HCT116 (cell line): ENCODE data around the gene CLASP2. TPM values are rescaled to one million over a fixed set of nuclear protein-coding genes. Genes with fewer than 3 reads are reported as not detected.

Source experiments
- ATAC-seq: fragments of 200-7000 bp; cut with Tn5 transposase; 2 replicates; pipeline ENCODE4 v1.9.1; 2020; ENCODE audit warnings: mild to moderate bottlenecking, moderate library complexity
- BruUV-seq: library from RNA; stranded (reverse); fragments of 400-500 nt; replicated peaks from 2 replicates; lab custom pipeline; 2021; lab: Mats Ljungman, UMichigan
- CTCF ChIA-PET: fragments of 300-600 bp; sonication (Branson Sonifier 250); formaldehyde crosslinking; loops from one replicate; lab custom pipeline; 2021; ENCODE audit warnings: antibody characterized with exemption; lab: Charles Lee
- POLR2A ChIA-PET: fragments of 300-600, 350-600 bp; sonication (Branson Sonifier 250); formaldehyde crosslinking; loops from one replicate; lab custom pipeline; 2021; ENCODE audit warnings: antibody characterized with exemption; lab: Charles Lee
- RAD21 ChIA-PET, 2 experiments: fragments of 300-600 bp; sonication (Branson Sonifier 250); formaldehyde crosslinking; loops; one replicate each; lab custom pipeline; 2023; ENCODE audit warnings: low total read pairs in 2 of 2; ENCODE audit not compliant: uncharacterized antibody in 2 of 2, unreplicated experiment in 2 of 2, low non-redundant PET in 1 of 2; lab: Charles Lee
- DNase-seq: peaks from one replicate; pipeline ENCODE4 v3.0.0-alpha.2; 2010; ENCODE audit warnings: low read depth, low spot score
- H2AFZ ChIP-seq: fragments of 200-600 bp; shearing (Covaris generic), sonication (generic); 2 replicates; pipeline ENCODE4 v1.6.1; 2017; ENCODE audit warnings: low read depth, mixed run types, mixed read lengths, antibody characterized with exemption, low read length; ENCODE audit not compliant: poor library complexity, severe bottlenecking
- H3K27ac ChIP-seq: 2 replicates; pipeline ENCODE4 v1.5.1; 2012; ENCODE audit warnings: low read depth, low read length
- H3K27me3 ChIP-seq: fragments of 200-600 bp; sonication (generic); 2 replicates; pipeline ENCODE4 v1.6.1; 2016; ENCODE audit warnings: mixed run types, low read length, mixed read lengths; ENCODE audit not compliant: insufficient read depth
- H3K36me3 ChIP-seq, 2 experiments: fragments of 200-500 bp in 1 of 2; fragments of 200-600 bp in 1 of 2; sonication (Bioruptor generic) in 1 of 2; sonication (generic) in 1 of 2; 2 replicates each; pipeline versions ENCODE4 v1.5.1 to v1.6.1; 2014 to 2016; ENCODE audit warnings: low read length in 2 of 2, inconsistent platforms in 1 of 2, mixed read lengths in 1 of 2, mixed run types in 1 of 2; ENCODE audit not compliant: insufficient read depth in 2 of 2, control insufficient read depth in 1 of 2
- H3K4me1 ChIP-seq, 2 experiments: fragments of 200-600 bp in 1 of 2; sonication (generic) in 1 of 2; 2 replicates each; pipeline versions ENCODE4 v1.5.1 to v1.6.1; 2012 to 2017; ENCODE audit warnings: low read length in 2 of 2, inconsistent platforms in 1 of 2, mild to moderate bottlenecking in 1 of 2, mixed read lengths in 1 of 2, mixed run types in 1 of 2, moderate library complexity in 1 of 2; ENCODE audit not compliant: insufficient read depth in 2 of 2, control insufficient read depth in 1 of 2
- H3K4me2 ChIP-seq: fragments of 200-600 bp; sonication (generic); 2 replicates; pipeline ENCODE4 v1.6.1; 2017; ENCODE audit warnings: mixed run types, low read length, mixed read lengths
- H3K4me3 ChIP-seq, 2 experiments: fragments of 200-600 bp in 1 of 2; sonication (generic) in 1 of 2; replicated peaks in 1 of 2; 2 replicates each; pipeline ENCODE4 v1.5.1; 2011 to 2016; ENCODE audit warnings: low read length in 2 of 2, control low read depth in 1 of 2, low read depth in 1 of 2, mild to moderate bottlenecking in 1 of 2, mixed read lengths in 1 of 2, mixed run types in 1 of 2
- H3K79me2 ChIP-seq: fragments of 200-600 bp; sonication (generic); 2 replicates; pipeline ENCODE4 v1.6.1; 2017; ENCODE audit warnings: mild to moderate bottlenecking, mixed run types, low read length, moderate library complexity, mixed read lengths; ENCODE audit not compliant: insufficient read depth
- H3K9ac ChIP-seq: fragments of 200-600 bp; sonication (generic); 2 replicates; pipeline ENCODE4 v1.6.1; 2016; ENCODE audit warnings: low read length, mixed read lengths
- H3K9me2 ChIP-seq: fragments of 200-600 bp; sonication (generic), shearing (Covaris generic); 2 replicates; pipeline ENCODE4 v1.6.1; 2017; ENCODE audit warnings: mixed run types, mild to moderate bottlenecking, moderate library complexity; ENCODE audit not compliant: insufficient read depth
- H3K9me3 ChIP-seq, 2 experiments: fragments of 200-500 bp in 1 of 2; fragments of 200-600 bp in 1 of 2; sonication (Bioruptor generic) in 1 of 2; sonication (generic) in 1 of 2; 2 replicates each; pipeline ENCODE4 v1.6.1; 2014 to 2017; ENCODE audit warnings: low read length in 2 of 2, mixed read lengths in 2 of 2, inconsistent platforms in 1 of 2, low read depth in 1 of 2, mild to moderate bottlenecking in 1 of 2, mixed run types in 1 of 2, moderate library complexity in 1 of 2; ENCODE audit not compliant: control insufficient read depth in 1 of 2, insufficient read depth in 1 of 2
- H4K20me1 ChIP-seq: fragments of 200-600 bp; sonication (generic), shearing (Covaris generic); 2 replicates; pipeline ENCODE4 v1.6.1; 2017; ENCODE audit warnings: mixed run types, mild to moderate bottlenecking, moderate library complexity; ENCODE audit not compliant: insufficient read depth
- CBX3 ChIP-seq: IDR thresholded peaks from 2 replicates; pipeline ENCODE4 v1.6.1; 2012; ENCODE audit warnings: low read depth
- CEBPB ChIP-seq: IDR thresholded peaks from 2 replicates; pipeline ENCODE4 v1.6.1; 2012; ENCODE audit warnings: low read depth
- ELF1 ChIP-seq: IDR thresholded peaks from 2 replicates; pipeline ENCODE4 v1.6.1; 2012; ENCODE audit warnings: low read depth, borderline replicate concordance
- EZH2 ChIP-seq: fragments of 200-600 bp; sonication (generic); IDR thresholded peaks from 2 replicates; pipeline ENCODE4 v1.6.1; 2017; ENCODE audit warnings: antibody characterized with exemption, mixed run types
- EZH2phosphoT487 ChIP-seq: fragments of 200-600 bp; IDR thresholded peaks from 2 replicates; pipeline ENCODE4 v1.6.1; 2018; ENCODE audit warnings: antibody characterized with exemption, borderline replicate concordance
- FOSL1 ChIP-seq: IDR thresholded peaks from 2 replicates; pipeline ENCODE4 v1.6.1; 2012; ENCODE audit warnings: low read depth
- POLR2AphosphoS5 ChIP-seq: IDR thresholded peaks from 2 replicates; pipeline ENCODE4 v1.6.1; 2011; ENCODE audit warnings: mild to moderate bottlenecking, low read depth, low read length, moderate library complexity
- SIN3A ChIP-seq: IDR thresholded peaks from 2 replicates; pipeline ENCODE4 v1.6.1; 2012; ENCODE audit warnings: low read depth
- SP1 ChIP-seq: IDR thresholded peaks from 2 replicates; pipeline ENCODE4 v1.6.1; 2012; ENCODE audit warnings: low read depth
- SRF ChIP-seq: IDR thresholded peaks from 2 replicates; pipeline ENCODE4 v1.6.1; 2012; ENCODE audit warnings: low read depth
- ZNF274 ChIP-seq: fragments of 200-500 bp; sonication (Bioruptor generic); IDR thresholded peaks from 2 replicates; pipeline ENCODE4 v1.6.1; 2014; ENCODE audit warnings: mild to moderate bottlenecking, low read depth, low read length, inconsistent platforms
- intact Hi-C: fragments of 100-400 bp; cut with micrococcal nuclease; formaldehyde crosslinking; loops from 2 replicates; pipeline ENCODE4 v1.10.0; 2022
- total RNA-seq: library from RNA; stranded (reverse); gene quantifications from one replicate; pipeline ENCODE4 v1.2.1, GENCODE V29; 2021; ENCODE audit not compliant: unreplicated experiment
- TF ChIP-seq, protein P1 (sequence below): IDR thresholded peaks from 2 replicates; pipeline ENCODE4 v1.6.1; 2012
- TF ChIP-seq, protein P2 (sequence below), 3 experiments: fragments of 200-600 bp in 1 of 3; sonication (generic) in 1 of 3; IDR thresholded peaks in 2 of 3; conservative IDR thresholded peaks in 1 of 3; 2 replicates each; pipeline ENCODE4 v1.5.1; 2012 to 2017; ENCODE audit warnings: low read depth in 2 of 3, low read length in 2 of 3, antibody characterized with exemption in 1 of 3, borderline replicate concordance in 1 of 3, control low read depth in 1 of 3, mild to moderate bottlenecking in 1 of 3, mixed read lengths in 1 of 3, mixed run types in 1 of 3, moderate library complexity in 1 of 3; ENCODE audit not compliant: insufficient read depth in 1 of 3

The CLASP2 gene
- total RNA-seq, 1 experiment from 2014 or later, result 36.3 TPM

DNA sequence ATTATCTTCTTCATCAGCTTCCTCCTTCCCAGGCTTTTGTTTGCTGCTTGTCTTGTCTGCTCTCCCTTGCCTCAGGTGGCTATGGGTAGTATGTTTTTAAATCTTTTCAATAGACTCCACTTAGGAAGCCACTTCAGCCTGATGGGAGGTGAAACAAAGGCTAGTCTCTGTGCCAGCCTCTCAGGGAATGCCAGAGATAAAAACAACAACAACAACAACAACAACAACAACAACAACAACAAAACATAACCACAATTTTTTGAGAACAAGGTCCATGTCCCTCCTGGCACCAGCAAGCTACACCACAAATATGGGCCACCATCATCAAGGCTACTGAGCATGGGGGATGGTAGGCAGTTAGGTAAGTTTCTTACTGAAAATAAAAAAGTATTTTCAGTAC is 213.0 kb downstream of the CLASP2 start:
- no peaks in the 10 kb centered on the region for H3K4me1 ChIP-seq
- no TSS peak for BruUV-seq
- no peaks in the 10 kb centered on the region for H3K27me3 ChIP-seq
- DNase-seq (no peak), ATAC-seq (no peak)
- no peaks in the 10 kb centered on the region for H3K79me2 ChIP-seq
- RAD21 ChIA-PET, result no interaction called here
- no peak overlapping the region for H2AFZ ChIP-seq
- no peak overlapping the region for H3K4me3 ChIP-seq
- intact Hi-C loops, result no loop called here
- H3K9ac ChIP-seq, result no peak overlapping the region
- H3K4me2 ChIP-seq, result no peak overlapping the region
- POLR2A ChIA-PET, result no interaction called here
- TF ChIP-seq SIN3A, result no peak
- H3K27ac ChIP-seq, result no peak overlapping the region
- CTCF ChIA-PET, result no interaction called here
- no peaks in the 10 kb centered on the region for H4K20me1 ChIP-seq
- no peaks in the 10 kb centered on the region for H3K9me2 ChIP-seq
- H3K9me3 ChIP-seq, result no peaks in the 10 kb centered on the region
- no peaks in the 10 kb centered on the region for H3K36me3 ChIP-seq

GRCh38 chr3:33496449-33496848 is 221.6 kb downstream of the CLASP2 start:
- Histone ChIP-seq H3K79me2 (no peaks in the 10 kb centered on the region), H3K4me3 (no peak overlapping the region), H4K20me1 (no peaks in the 10 kb centered on the region), H3K9me3 (no peaks in the 10 kb centered on the region; a peak in 1 of 4 replicates), H3K36me3 (no peaks in the 10 kb centered on the region; a peak in 2 of 4 replicates), H3K4me2 (no peak overlapping the region), H3K27me3 (no peaks in the 10 kb centered on the region), H3K9me2 (no peaks in the 10 kb centered on the region), H3K9ac (no peak overlapping the region), H2AFZ (no peak overlapping the region), H3K27ac (no peak overlapping the region), H3K4me1 (no peaks in the 10 kb centered on the region)
- POLR2A ChIA-PET, result interaction anchor here (1.3 kb wide), 1 partner anchor 9 kb away, joined by 5 read pairs; no protein-coding TSS in a partner anchor
- no peak for ATAC-seq
- no peak for DNase-seq
- RAD21 ChIA-PET, result no interaction called here
- TF ChIP-seq FOSL1 (no peak), CEBPB (no peak), ZNF274 (no peak), ELF1 (no peak), POLR2AphosphoS5 (no peak), SRF (no peak), EZH2 (no peak), EZH2phosphoT487 (no peak), SP1 (no peak), CBX3 (no peak)
- TF ChIP-seq, protein P1, sequence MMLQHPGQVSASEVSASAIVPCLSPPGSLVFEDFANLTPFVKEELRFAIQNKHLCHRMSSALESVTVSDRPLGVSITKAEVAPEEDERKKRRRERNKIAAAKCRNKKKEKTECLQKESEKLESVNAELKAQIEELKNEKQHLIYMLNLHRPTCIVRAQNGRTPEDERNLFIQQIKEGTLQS, result no peak
- TF ChIP-seq, protein P2, sequence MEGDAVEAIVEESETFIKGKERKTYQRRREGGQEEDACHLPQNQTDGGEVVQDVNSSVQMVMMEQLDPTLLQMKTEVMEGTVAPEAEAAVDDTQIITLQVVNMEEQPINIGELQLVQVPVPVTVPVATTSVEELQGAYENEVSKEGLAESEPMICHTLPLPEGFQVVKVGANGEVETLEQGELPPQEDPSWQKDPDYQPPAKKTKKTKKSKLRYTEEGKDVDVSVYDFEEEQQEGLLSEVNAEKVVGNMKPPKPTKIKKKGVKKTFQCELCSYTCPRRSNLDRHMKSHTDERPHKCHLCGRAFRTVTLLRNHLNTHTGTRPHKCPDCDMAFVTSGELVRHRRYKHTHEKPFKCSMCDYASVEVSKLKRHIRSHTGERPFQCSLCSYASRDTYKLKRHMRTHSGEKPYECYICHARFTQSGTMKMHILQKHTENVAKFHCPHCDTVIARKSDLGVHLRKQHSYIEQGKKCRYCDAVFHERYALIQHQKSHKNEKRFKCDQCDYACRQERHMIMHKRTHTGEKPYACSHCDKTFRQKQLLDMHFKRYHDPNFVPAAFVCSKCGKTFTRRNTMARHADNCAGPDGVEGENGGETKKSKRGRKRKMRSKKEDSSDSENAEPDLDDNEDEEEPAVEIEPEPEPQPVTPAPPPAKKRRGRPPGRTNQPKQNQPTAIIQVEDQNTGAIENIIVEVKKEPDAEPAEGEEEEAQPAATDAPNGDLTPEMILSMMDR (IDR thresholded peaks at IDR 0.05 in 2 of 3, conservative IDR thresholded peaks at IDR 0.05 in 1 of 3; ENCODE audit: borderline replicate concordance in 1 of 3, insufficient read depth in 1 of 3, low read depth in 2 of 3, low read length in 2 of 3), result no peak
- BruUV-seq, result no TSS peak
- CTCF ChIA-PET, result interaction anchor here (0.9 kb wide), 1 partner anchor 291 kb away, joined by 3 read pairs; no protein-coding TSS in a partner anchor
- intact Hi-C loops, result no loop called here
